Measurements from ENCODE around the gene DOCK6. TPM values are rescaled to one million over a fixed set of nuclear protein-coding genes. Genes with fewer than 3 reads are reported as not detected.
"Not testable (repeated sequence)": the region's sequence is repeated elsewhere in the genome, so short reads cannot be mapped to it uniquely, and the experiment has no call there.

DOCK6 gene
- total RNA-seq, 1 experiment from 2014 or later = 13.0 TPM

DNA sequence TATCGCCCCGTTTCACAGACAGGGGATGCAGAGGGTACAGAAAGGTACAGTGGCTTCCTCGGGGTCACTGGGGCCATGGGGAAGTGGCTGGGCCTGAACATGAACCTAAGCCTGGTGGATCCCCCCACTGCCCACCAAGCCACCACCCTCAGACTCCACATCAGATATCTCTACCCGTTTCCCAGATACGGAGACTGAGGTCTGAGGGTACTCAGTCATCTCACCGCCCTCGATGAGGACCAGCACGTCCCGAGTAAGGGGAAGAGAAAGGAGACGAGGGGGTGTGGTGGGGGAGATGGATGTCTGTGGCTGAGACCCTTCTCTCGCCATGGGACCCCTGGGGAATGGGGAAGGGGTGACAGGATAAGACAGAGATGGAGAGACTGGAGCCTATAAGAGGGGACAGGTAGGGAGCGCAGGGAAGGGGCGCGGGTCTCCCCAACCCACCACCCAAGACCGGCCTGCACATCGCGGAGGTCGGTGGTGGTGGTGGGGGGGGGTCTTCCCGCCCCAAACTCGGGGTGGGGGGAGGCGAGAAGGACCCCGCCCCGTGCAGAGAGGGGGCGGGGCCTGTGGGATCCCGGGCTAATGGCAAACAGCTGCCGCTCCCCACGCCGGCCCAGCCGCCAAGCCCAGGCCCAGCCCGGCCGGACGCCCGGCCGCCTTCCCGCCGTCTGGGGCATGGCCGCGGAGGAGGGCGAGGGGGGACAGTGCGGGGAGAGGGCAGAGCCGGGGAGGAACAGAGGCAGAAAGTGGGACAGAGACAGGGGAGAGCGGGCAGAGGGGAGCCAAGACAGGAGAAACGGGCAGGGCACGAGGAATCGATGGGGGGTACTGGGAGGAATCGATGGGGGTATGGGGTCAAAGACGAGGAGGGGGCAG lies 65.7 kb downstream of the DOCK6 start:
- DNase-seq (ENCODE audit: low read depth) = peak; percentile 47

DNA sequence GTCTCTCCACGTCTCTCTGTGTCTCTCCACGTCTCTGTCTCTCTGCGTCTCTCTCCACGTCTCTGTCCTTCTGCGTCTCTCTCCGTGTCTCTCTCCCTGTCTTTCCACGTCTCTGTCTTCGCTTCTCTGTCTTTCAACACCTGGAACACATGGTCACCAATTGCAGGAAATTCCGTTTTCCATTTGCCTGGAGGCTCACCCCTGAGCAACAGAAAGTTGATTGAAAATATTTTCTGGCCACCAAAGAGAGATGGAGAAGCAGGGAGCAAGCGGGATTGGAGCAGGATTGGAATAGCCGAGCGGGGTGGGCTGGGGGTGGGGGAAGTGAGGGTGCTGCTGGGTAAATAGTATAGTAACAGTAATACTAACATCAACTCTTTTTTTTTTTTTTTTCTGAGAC lies 66.6 kb downstream of the DOCK6 start:
- DNase-seq (ENCODE audit: low read depth) = no peak

DNA sequence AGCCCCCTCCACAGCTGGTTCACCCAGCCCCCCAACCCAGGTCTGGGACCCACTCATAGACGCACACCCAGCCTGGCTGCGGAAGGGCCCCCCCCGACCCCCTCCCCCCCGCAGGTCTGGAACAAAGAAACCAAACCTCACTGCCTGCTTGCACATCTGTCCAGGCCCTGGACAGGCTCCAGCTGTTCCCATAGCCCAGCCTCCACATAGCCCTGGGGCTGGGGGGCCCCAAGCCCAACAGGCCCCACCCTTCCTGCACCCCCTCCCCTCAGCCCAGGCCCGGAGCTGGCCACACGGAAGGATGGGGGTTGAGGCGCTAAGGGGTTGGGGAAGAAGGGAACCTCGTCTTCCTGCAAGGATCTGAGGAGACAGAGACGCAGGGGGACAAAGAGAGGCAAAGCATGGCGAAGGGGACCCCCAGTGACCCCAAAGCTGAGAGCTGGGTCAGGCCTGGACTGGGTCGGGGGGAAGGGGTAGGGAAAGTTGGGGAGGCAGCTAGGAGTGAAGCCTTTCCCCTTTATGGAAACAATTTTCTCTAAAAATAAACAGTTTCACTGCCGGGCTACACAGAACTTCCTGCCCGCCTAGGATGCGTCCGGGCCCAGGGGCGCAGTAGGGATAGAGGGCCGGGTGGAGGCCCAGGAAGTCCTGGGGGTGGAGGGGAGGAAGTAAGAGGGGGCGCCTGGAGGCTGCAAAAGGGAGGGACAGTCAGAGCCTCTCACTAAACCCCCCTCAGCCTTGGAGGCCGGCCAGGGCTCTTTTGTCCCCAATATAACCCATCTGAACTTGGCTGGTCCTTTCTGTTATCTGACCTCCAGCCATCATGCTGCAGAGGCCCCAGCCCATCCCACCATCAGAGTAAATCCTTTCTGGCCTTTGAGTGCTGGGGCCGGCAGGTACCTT lies 67.4 kb downstream of the DOCK6 start:
- DNase-seq (ENCODE audit: low read depth) = no peak

DNA sequence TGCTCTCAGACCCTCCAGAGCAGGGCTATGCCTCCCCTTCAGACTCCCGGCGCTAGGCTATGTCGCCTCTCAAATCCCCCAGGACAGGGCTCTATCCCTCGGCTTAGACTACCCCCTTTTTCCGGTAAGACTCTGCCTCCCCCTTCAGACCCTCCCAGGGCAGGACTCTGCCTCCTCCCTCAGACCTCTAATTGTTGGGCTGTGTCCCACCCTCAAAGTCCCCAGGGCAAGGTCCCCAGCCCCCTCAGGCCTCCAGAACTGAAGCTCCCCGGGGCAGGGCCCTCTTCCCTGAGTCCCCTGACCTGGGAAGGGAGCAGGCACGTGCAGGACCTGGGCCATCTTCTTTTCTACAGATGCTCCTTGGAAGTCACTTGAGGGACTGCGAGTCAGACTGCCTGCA lies 68.2 kb downstream of the DOCK6 start:
- no peak for DNase-seq (ENCODE audit: low read depth)

DNA sequence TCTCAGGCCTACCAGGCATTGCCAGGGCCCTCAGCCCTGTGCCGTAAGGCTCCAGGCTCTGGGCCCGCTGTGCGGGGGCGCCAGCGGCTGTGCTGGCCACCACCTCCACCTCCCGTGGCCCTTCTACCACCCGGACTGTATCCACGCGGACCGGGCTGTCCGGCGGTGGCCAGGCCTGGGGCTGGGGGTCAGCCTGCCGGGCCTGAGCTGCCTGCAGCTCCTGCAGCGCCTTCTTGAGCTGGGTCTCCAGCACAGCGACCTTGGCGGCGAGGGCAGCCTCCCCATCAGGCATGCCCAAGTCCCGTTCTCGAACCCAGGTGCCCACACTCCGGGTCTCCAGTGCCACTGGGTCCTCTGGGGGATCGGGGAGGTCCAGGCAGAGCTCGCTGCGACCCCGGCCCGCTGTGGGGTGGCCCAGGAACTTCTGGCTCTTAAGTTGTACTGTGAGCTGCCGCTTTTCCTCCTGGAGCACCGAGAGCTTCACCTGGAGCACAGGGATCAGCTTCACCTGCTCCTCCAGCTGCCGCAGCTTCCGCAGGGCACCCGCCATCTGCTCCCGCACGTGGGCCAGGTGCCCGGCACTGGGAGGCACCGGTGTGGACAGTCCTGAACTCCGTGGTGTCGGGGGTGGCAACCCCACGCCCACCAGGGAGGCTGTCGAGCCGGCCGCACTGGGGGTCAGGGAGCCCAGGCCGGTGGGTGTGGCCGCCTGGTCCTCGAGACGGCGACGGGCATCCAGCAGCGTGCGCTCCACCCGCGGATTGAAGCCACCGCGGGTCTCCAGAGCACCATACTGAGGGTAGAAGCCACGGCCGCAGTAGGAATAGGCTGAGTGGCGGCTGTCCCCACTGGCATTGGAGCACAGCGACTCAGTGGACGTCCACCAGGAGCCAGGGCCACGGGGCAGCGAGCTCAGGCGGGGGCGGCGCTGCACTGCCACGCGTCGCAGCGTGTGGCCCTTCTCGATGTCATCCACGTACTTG lies 69.1 kb downstream of the DOCK6 start:
- no peak for DNase-seq (ENCODE audit: low read depth)

DNA sequence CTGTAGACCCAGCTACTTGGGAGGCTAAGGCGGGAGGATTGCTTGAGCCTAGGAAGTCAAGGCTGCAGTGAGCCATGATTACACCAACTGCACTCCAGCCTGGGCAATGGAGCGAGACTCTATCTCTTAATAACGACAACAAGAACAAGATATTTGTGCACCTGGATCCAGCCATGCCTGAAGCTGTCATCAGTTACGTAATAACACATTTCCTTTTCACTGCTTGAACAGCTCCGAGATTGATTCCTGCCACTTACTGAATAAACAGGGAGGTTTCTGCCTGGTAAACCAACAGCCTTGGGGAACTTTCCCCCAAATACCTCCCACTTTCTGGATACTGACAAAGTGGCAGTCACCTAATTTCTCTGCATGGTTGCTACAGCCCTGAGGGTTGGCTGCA lies 70.4 kb downstream of the DOCK6 start:
- DNase-seq (ENCODE audit: low read depth) = no peak

DNA sequence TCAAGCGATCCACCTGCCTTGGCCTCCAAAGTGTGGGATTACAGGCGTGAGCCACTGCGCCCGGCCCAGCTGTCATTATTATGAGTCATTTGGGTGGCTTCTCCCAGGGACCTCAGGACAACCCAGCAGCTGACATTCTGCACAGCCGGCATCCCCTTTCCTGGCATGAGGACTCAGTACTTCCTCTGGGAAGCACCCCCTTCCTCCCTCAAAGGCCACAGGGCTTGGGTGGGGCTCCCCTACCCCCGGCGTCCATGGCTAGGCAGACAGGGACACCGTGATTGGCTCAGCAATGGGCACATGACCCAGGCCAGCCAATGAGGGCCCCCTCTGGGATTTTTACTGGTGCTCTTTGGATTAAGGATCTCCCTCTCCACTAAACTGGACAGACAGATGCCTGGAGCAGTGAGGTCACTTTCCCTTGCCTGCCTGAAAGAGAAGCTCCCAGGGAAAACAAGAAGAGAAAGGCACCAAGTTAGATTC lies 71.0 kb downstream of the DOCK6 start:
- peak; percentile 82 for DNase-seq (ENCODE audit: low read depth)

DNA sequence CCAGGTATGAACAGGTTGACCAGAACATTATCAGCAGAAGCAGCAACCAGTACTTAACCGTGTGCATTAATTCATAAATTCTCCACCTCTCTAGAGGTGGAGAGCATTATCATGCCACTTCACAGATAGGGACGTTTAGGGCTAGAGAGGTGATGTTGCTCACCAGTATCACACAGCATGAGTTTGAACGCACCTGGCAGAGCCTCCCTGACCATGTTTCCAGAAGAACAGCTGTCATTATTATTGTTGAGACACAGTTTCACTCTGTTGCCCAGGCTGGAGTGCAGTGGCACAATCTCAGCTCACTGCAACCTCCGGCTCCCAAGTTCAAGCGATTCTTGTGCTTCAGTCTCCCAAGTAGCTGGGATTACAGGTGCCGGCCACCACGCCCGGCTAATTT lies 71.8 kb downstream of the DOCK6 start:
- DNase-seq (ENCODE audit: low read depth) = no peak

DNA sequence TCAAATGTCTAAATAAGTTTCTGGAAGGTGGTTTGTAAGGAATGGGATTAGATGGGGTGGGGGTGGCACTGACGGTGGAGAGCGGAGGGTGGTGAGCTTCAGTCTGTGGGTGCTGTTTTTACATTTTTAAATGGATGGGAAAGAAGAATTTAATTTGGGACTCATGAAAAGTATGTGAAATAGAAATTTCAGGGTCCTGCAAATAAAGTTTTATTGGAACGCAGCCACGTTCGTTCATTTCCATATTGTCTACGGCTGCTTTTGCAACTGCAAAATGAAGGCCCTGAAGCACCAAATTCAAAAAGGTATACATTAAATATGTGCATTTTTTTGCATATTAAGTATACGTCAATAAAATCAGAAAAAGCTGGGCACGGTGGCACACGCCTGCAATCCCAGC lies 74.9 kb downstream of the DOCK6 start:
- no peak for DNase-seq (ENCODE audit: low read depth)

DNA sequence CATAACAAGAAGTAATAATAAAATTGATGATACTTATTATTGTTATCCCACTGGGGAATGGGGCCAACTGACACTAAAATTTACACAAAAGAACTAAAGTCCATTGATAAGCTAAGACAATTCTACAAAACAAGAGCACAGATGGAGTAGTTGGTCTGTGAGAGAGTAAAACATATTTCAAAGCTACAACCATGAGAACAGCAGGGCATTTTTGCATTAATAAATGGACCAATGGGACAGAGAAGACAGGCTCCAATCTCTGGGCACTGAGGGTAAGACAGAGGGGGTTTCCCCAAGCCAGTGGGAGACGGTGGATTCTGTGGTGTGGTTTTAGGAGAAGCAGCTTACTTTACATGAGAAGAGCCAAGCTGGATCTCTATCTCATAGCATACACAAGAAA lies 79.3 kb downstream of the DOCK6 start:
- no peak for DNase-seq (ENCODE audit: low read depth)

DNA sequence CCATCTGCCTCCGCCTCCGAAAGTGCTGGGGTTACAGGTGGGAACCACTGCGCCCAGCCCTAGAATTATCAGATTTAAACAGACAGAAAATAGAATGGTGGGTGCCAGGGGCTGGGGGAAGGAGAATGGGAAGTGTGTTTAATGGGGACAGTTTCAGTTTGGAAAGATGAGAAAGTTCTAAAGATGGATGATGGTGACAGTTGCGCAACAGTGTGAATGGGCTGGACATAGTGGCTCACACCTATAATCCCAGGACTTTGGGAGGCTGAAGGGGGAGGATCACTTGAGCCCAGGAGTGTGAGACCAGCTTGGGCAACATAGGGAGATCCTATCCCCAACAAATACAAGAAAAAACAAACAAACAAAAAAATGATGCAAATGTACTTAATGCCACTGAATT lies 80.8 kb downstream of the DOCK6 start:
- DNase-seq (ENCODE audit: low read depth) = no peak

DNA sequence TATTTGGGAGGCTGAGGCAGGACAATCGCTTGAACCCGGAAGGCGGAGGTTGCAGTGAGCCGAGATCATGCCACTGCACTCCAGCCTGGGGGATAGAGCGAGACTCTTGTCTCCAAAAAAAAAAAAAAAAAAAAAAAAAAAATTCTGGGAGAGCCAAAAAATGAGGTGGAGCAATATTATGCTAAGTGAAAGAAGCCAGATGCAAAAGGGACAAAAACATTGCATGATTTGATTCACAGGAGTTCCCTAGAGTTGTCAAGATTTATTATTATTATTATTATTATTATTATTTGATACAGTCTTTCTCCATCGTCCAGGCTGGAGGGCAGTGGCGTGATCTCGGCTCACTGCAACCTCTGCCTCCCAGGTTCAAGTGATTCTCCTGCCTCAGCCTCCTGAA lies 81.3 kb downstream of the DOCK6 start:
- not testable (repeated sequence) for DNase-seq (ENCODE audit: low read depth)

DNA sequence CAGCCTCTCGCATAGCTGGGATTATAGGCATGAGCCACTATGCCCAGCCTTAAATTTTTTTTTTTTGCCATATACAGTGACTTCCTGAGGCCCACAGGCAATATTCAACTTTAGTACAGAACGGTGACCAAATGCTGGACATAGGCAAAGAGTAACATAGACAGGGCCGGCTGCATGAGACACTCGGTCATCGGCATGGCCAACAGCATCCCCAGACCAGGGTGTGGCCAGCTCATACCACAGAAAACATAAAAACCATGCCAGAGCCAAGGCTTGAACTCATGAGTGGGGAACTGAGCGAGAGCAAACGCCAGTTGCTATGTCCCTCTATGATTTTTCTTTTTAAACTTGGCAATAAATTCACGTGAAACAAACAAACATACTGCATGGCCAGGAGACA lies 82.0 kb downstream of the DOCK6 start:
- no peak for DNase-seq (ENCODE audit: low read depth)

DNA sequence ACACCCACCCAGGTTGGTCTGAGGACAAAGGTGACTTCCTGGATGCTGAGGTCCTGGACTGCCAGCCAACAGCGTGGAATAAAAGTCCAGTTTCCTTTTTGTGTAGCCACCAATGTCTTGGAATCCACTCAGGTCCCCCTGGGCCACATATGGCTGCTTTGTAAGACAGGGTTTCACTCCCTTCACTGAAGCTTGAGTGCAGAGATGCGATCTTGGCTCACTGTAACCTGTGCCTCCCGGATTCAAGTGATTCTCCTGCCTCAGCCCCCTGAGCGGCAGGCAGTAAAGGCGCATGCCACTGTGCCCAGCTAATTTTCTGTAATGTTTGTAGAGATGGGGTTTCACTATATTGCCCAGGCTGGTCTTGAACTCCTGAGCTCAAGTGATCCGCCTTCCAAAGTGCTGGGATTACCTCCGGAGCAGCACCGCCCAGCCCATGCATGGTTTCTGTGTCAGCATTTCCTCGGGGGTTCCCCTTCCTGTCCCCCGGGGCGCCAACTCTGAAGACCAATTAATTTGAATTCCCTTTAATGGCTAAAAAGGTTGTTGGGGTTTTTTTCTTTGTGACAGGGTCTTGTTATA lies 82.5 kb downstream of the DOCK6 start:
- no peak for DNase-seq (ENCODE audit: low read depth)

DNA sequence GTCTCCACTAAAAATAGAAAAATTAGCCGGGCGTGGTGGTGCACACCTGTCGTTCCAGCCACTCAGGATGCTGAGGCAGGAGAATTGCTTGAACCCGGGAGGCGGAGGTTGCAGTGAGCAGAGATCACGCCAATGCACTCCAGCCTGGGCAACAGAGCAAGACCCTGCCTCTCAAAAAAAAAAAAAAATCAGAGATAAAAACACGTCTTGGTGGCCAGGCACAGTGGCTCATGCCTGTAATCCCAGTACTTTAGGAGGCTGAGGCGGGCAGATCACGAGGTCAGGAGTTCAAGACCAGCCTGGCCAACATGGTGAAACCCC lies 83.2 kb downstream of the DOCK6 start:
- not testable (repeated sequence) for DNase-seq (ENCODE audit: low read depth)

DNA sequence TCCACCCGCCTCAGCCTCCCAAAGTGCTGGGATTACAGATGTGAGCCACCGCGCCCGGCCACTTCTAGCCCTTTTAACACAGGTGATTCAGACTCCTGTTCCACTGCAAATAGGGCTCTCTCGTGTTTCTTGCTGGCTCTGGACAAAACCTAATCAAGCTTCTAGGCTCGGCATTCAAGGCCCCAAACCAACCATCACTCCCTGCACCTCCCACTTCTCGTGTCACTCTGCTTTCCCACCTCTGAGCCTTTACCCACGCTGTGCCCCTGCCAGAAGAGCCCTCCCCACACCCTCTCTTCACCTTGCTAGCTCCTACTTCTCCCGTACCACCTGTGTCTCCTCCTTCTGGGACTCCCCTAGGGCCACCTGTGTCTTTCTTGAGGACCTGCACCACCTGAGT lies 84.7 kb downstream of the DOCK6 start:
- no peak for DNase-seq (ENCODE audit: low read depth)

DNA sequence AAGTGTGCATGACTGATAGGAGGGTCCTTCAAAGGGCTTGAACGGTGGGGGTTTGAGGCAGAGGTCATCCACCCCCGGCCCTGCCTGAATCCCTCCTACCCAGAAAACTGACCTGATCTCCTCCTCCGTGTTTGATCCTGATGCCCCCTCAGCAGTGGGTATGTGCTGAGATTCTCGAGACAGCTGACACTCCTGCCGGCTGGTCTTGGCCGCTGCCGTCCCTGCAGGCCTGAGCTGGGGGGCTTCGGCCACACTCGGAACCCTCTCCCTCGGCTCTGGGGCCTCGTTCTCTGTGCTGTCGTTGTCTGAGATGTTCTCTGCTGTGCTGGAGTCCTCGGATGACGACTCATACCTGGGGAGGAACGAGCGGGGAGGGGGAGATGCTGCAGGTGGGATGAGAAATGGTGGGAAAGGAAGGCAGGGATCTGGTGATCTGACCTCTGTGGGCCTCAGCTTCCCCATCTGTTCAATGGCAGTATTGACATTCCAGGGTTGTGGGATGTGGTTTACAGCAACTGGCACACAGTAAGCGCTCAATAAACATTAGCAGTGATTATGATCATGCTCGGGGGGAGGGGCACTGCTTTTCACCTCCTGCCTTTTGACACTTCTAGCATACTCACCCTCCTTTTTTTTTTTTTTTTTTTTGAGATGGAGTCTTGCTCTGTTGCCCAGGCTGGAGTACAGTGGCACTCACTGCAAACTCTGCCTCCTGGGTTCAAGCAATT lies 85.7 kb downstream of the DOCK6 start:
- no peak for DNase-seq (ENCODE audit: low read depth)

DNA sequence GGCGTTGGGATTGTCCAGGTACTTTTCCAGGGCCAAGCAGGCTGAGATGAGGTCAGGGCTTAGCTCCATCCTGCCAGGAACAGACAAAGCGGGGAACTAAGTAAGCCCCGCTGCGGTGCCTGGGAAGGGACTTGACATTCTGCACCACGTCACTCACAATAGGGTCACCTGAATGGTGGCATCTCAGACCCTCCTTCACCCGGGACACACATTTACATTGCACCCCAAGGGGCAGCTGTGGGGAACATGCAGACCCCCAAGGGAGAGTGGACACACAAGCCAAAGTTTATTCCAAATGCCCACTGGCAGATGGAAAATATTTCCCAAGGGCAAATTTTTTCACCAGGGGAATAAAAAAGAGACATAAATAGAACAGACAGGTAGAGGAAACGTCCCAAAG lies 86.4 kb downstream of the DOCK6 start:
- DNase-seq (ENCODE audit: low read depth) = no peak

DNA sequence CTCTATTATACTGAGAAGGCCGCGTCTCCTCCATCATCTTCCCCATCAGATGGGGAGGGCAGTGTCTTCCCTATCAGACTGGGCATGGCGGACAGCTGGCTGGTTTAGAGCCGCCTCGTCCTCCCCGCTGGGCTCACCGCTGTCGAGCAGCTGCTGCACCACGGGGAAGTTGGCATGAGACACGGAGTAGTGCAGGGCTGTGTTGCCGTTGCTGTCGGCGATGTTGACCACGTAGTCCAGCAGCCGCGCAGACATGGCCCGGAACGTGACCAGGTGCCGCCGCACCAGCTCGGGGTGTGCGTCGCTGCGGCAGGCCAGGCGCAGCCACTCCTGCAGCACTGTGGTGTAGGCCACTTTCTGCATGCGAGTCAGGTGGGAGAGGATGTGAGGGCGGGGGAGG lies 88.0 kb downstream of the DOCK6 start:
- DNase-seq (ENCODE audit: low read depth) = no peak

DNA sequence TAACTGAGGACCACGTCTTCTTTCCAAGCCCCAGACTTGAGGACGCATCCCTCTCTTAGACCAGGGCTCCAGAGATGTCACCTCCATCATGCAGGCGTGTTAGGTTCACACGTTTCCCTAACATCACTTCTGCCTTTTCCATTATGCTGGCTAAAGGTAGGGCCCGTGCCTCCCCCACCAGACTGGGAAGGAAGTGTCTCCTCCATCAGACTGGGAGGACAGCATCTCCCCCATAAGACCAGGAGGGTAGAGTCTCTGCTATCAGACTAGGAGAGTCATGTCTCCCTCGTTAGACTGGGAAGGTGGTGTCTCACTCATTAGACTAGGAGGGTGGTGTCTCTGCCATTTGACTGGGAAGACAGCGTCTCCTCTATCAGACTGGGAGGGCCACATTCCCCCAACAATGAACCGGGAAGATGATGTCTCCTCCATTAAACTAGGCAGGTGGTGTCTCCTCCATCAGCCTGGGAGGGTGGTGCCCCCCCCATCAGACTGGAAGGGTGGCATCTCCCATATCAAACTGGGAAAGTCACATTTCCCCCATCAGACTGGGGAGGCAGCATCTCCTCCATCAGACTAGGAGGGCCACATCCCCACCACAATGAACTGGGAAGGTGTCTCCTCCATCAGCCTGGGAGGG lies 88.7 kb downstream of the DOCK6 start:
- no peak for DNase-seq (ENCODE audit: low read depth)

Data from M059J (cell line).